Right ventricle myocardium superior (tissue), 1 donor: Measurements from ENCODE around the gene CACNB1. TPM values are rescaled to one million over a fixed set of nuclear protein-coding genes. Genes with fewer than 3 reads are reported as not detected.
"Not testable (repeated sequence)": the region's sequence is repeated elsewhere in the genome, so short reads cannot be mapped to it uniquely, and the experiment has no call there.

Experiments
- ATAC-seq: fragments of 200-7000 bp; cut with Tn5 transposase; one replicate; pipeline ENCODE4 v1.9.1; 2020; ENCODE audit warnings: mild to moderate bottlenecking; ENCODE audit not compliant: poor library complexity
- DNase-seq: peaks from one replicate; pipeline ENCODE4 v3.0.0-alpha.2; 2020
- intact Hi-C: fragments of 100-400 bp; cut with DNase I; formaldehyde crosslinking; loops from one replicate; pipeline ENCODE4 v1.11.2; 2022
- total RNA-seq: library from RNA; stranded (reverse); fragmentation: NEBNext Ultra II Directional; extraction: Animal tissue kit (Norgen Biotek cat#: 25700); gene quantifications from one replicate; pipeline ENCODE4 v1.2.1, GENCODE V29; 2021
- donor health status: DM: no; HTN: yes; CAD: no; lungs with severe emphysema.

CACNB1 gene
- total RNA-seq, 1 donor from 2014 or later: 4.6 TPM

DNA sequence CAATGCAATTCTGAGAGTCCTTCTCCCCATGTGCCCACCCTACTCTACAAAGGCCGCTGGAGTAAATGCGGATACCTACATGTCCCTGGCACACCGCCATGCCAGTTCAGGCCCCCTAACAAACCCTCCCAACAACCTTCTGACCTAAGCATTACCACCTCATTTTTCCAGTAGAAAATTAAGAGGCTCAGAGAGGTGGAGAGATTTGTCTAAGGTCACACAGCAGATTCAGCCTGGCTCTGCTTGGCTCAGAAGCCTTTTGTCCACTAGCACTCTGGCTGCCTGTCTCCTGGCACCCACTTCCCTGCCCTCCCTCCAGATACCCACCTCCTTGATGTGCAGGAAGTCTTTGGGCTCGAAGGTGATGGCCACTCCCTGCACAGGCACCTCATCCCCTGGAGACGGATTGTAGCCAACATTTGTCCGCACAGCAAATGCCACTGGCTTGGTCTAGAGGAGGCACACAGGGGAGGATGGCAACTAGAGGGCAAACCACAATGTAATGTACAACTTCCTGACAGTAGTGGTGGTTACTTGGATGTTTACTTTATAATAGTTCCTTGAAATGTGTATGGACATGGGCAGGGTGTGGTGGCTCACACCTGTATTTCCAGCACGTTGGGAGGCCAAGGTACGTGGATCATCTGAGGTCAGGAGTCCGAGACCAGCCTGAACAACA lies 10.2 kb downstream of the CACNB1 start:
- intact Hi-C loops: no loop called here

DNA sequence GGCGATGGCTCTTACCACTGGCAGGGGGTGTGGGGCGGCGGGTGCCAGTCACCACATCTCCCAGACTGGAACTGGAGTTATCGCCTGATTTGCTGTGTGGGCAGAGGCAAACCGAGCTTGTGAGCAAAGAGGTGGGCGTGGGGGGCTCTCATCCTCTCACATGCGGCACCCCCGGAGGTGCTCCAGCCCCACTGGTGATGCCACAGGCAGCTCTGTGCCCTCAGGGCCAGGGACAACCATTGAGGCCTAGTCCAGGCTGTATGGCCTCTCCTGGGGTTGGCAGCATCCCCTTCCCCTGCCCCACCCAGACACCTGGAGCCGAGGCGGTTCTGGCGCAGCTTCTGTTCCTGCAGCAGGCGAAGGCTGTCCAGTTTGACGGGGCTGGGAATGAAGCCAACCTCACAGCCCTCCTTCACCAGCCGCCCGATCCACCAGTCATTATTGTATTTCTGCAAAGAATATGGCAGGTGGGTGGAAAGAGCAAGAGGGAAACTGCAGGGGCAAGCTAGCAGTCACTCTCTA lies 10.9 kb downstream of the CACNB1 start:
- no peak for ATAC-seq

More for the DNA sequence above, 10.2 kb downstream of the CACNB1 start:
- ATAC-seq (no peak), DNase-seq (no peak)

DNA sequence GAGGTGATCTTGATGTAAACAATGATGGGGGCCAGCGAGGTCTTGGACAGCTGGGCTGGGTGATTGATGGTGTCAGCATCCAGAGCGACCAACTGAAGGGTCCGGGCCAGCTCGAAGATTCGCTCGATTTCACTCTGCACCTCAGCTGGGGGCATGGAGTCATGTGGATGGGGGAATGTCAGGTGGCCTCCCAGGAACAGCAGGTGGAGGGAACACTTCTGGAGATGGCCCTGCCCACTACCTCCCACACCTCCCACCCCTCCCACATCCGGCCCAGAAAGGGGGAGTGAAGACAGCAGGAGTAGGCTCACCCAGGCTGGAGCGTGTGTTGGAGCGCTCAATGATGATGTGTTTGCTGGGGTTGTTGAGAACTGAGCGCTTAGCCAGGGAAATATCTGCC lies 13.7 kb downstream of the CACNB1 start:
- ATAC-seq (no peak), DNase-seq (no peak)
- intact Hi-C loops: no loop called here

More for the DNA sequence above, 10.9 kb downstream of the CACNB1 start:
- no peak for DNase-seq
- intact Hi-C loops: no loop called here

DNA sequence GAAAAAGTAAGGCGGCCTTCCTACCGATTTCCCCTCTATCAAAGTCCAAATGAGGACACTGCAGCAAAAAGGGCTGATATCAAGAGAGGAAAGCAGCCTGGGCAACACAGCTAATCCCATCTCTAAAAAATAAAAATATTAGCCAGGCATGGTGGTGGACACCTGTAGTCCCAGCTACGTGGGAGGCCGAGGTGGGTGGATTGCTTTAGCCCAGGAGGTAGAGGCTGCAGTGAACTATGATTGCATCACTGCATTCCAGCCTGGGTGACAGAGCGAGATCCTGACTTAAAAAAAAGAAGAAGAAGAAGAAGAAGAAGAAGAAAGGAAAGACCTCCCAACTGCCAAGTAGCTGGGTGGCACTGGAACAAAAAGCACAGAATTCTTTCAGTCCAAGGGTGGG lies 14.4 kb downstream of the CACNB1 start:
- intact Hi-C loops: no loop called here
- ATAC-seq (no peak), DNase-seq (no peak)

DNA sequence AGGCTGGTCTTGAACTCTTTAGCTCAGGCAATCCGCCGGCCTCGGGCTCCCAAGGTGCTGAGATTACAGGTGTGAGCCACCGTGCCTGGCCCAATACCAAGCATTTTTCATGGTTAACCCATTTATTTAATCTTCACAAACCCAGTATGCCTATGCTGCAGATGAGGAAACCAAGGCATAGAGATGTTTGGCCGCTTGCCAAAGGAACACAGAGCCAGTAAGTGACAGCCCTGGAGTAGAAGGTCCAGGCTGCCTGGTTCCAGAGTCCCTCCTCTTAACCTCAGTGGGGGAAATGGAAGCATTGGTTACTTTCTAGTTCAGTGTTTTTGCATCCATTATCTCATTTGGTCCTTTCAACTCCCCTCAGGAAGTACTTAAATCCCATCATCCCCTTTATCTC lies 16.2 kb downstream of the CACNB1 start:
- intact Hi-C loops: no loop called here
- DNase-seq (no peak), ATAC-seq (no peak)

GRCh38 chr17:39178536-39178935 lies 18.9 kb downstream of the CACNB1 start:
- no peak for ATAC-seq
- intact Hi-C loops: no loop called here

DNA sequence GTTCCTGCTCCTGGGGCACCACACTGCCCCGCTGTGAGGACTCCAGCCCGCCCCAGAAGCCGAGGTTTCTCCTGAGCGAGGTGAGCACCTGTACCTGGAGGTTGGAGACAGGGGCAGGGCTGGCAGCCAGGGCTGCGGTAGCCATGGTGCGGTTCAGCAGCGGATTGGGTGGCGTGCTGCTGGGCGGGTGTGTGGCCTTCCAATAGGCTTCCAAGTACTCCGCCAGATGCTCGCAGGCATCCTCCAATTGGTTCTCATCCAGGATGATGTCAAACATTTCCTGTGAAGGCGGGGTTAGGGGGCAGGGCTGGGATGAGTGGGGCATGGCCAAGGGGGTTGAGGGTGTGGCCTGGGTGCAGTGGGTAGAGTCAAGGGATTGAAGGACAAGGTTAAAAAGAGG lies 20.2 kb downstream of the CACNB1 start:
- intact Hi-C loops: no loop called here
- no peak for DNase-seq
- no peak for ATAC-seq

More at GRCh38 chr17:39178536-39178935, 18.9 kb downstream of the CACNB1 start:
- DNase-seq: no peak

- no peak for DNase-seq
- no peak for ATAC-seq
- intact Hi-C loops: no loop called here
These were observed 21.8 kb downstream of the CACNB1 start for GRCh38 chr17:39175695-39176093.

- peak; percentile 83 for DNase-seq
- intact Hi-C loops: no loop called here
- ATAC-seq: peak; percentile 88
These were observed 22.4 kb downstream of the CACNB1 start for GRCh38 chr17:39174920-39175694.

- no peak for DNase-seq
- intact Hi-C loops: no loop called here
- no peak for ATAC-seq
These were observed 23.8 kb downstream of the CACNB1 start for GRCh38 chr17:39173526-39174274.

GRCh38 chr17:39173080-39173479 lies 24.4 kb downstream of the CACNB1 start:
- intact Hi-C loops: no loop called here
- ATAC-seq (no peak), DNase-seq (no peak)

DNA sequence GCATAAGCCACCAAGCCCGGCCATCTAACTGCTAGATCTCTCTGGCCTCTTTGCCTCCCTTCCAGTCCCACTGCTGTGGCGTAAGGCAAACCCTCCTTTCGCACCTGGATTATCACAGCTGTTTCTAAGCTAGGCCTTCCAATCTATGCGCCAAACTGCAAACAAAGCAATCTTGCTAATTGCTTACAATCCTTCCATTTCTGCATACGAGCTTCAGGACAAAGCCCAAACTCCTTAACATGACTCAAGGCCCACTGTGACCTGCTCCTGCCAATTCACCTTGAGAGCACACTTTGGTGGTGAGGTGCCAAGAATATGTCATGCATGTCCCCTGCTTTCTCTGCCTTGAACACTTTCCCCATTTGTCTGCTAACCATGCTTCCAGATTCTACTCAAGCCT lies 25.5 kb downstream of the CACNB1 start:
- no peak for DNase-seq
- intact Hi-C loops: no loop called here

GRCh38 chr17:39170558-39170957 lies 26.9 kb downstream of the CACNB1 start:
- ATAC-seq: no peak
- DNase-seq: no peak
- intact Hi-C loops: no loop called here

More for the DNA sequence above, 25.5 kb downstream of the CACNB1 start:
- ATAC-seq: no peak

DNA sequence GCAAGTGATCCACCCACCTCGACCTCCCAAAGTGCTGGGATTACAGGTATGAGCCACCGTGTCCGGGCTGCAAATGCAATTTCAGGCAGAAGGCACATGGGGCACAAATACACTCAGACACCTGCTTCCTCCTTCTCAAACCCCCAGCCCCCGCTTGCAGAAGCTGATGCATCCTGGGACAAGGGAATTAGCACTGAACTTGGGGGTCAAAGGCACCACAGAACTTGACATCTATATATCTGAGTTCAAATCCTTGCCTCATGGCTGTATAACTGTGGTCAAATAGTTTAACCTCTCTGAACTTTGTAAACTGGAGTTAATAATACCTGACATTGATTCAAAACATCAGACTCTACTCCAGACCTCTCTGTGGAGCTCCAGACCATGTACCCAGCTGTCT lies 27.4 kb downstream of the CACNB1 start:
- intact Hi-C loops: no loop called here
- DNase-seq (no peak), ATAC-seq (no peak)

DNA sequence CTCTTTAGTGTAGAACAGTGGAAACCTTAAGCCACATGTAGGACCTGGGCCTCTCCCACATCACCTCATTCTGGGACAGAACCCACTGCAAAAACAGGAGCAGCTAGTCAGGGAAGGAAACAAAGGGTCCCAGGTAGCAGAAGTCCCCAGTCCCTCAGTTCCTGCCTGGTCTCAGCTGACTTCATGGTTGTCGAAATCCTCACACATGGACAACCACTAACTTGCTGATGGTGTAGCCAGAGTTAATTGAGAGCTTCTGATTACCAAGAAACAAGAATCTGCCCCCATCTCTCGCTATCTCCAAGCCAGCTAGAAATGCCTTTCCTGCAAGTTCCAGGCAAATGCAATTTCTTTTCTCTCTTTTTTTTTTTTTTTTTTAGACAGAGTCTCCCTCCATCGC lies 28.0 kb downstream of the CACNB1 start:
- no peak for DNase-seq
- intact Hi-C loops: no loop called here
- no peak for ATAC-seq

- no peak for ATAC-seq
- DNase-seq: no peak
- intact Hi-C loops: no loop called here
These were observed 28.4 kb downstream of the CACNB1 start for GRCh38 chr17:39169101-39169500.

- DNase-seq, ATAC-seq, intact Hi-C loops: not testable (repeated sequence)
These were observed 29.0 kb downstream of the CACNB1 start for GRCh38 chr17:39168503-39168902.

- intact Hi-C loops: no loop called here
- DNase-seq (no peak), ATAC-seq (peak; percentile 44)
These were observed 30.0 kb downstream of the CACNB1 start for GRCh38 chr17:39167476-39167875.
